Ovary (tissue), 3 donors: Measurements from ENCODE around the gene DAB1.

Experiments used
- POLR2A ChIP-seq: fragments of 450-650 bp; IDR thresholded peaks from one replicate; pipeline ENCODE4 v1.6.1; 2017; ENCODE audit warnings: antibody characterized with exemption, mild to moderate bottlenecking, moderate library complexity
- TF ChIP-seq, protein P1 (sequence below), 3 donors: fragments of 450-650 bp in 2 of 3; fragments of 200-600 bp in 1 of 3; IDR thresholded peaks; one replicate each; pipeline versions ENCODE4 v1.5.1 to v1.8.0; 2016 to 2022; ENCODE audit warnings: antibody characterized with exemption in 3 of 3, mild to moderate bottlenecking in 1 of 3
- donor health status: DM: no; HTN: no; CAD: no.

DNA sequence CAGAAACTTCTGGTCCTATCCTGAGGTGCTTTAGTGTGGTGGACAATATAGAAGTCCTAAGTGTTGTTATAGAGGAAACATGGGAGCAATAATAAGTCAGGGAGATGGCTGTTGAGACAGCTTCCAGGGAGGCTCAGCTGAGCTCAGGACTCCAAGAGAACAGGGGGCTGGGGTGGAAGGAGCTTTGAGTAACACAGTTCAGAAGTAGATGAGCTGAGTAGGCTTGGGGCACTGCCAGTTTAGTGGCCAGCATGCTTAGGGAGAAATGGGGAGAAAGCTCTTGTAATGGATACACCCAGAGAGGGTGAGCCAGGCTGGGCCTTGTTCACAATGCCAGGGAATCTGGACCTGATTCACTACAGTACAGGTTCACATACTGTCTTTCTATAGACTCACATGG is 201.6 kb downstream of the DAB1 start:
- TF ChIP-seq, protein P1, sequence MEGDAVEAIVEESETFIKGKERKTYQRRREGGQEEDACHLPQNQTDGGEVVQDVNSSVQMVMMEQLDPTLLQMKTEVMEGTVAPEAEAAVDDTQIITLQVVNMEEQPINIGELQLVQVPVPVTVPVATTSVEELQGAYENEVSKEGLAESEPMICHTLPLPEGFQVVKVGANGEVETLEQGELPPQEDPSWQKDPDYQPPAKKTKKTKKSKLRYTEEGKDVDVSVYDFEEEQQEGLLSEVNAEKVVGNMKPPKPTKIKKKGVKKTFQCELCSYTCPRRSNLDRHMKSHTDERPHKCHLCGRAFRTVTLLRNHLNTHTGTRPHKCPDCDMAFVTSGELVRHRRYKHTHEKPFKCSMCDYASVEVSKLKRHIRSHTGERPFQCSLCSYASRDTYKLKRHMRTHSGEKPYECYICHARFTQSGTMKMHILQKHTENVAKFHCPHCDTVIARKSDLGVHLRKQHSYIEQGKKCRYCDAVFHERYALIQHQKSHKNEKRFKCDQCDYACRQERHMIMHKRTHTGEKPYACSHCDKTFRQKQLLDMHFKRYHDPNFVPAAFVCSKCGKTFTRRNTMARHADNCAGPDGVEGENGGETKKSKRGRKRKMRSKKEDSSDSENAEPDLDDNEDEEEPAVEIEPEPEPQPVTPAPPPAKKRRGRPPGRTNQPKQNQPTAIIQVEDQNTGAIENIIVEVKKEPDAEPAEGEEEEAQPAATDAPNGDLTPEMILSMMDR (IDR thresholded peaks at IDR 0.05) = no peak
- no peak for TF ChIP-seq POLR2A
